HUDEP-2 (cell line): Measurements from ENCODE around the gene PCDHGB4.
"Not testable (repeated sequence)": the region's sequence is repeated elsewhere in the genome, so short reads cannot be mapped to it uniquely, and the experiment has no call there.

Experiments
- DNase-seq, 76 experiments: peaks; one replicate each; lab custom pipeline; 2025; ENCODE audit not compliant: unreplicated experiment in 76 of 76; lab: John Stamatoyannopoulos, UW

Gene PCDHGB4

GRCh38 chr5:141397756-141398551 is 10.5 kb downstream of the PCDHGB4 start, which contains the start of gene PCDHGB5:
Gene PCDHGB5 (plus strand): TSS chr5:141397947. CDS start chr5:141398128, 181 bp downstream.
- peak in 9 of 76 experiments; percentile 2 to 25 (median 11) for DNase-seq

DNA sequence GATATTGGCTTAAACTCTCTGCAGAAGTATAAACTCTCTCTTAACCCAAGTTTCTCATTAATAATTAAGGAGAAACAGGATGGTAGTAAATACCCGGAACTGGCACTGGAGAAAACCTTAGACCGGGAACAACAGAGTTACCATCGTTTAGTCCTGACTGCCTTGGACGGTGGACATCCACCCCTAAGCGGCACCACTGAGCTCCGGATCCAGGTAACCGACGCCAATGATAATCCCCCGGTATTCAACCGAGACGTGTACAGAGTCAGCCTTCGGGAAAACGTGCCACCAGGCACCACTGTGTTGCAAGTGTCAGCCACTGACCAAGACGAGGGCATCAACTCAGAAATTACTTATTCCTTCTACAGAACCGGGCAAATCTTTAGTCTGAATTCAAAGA is 11.1 kb downstream of the PCDHGB4 start:
- DNase-seq = no peak

GRCh38 chr5:141399555-141400258 is 12.2 kb downstream of the PCDHGB4 start:
- no peak for DNase-seq

GRCh38 chr5:141402553-141403243 is 15.2 kb downstream of the PCDHGB4 start, which contains the start of gene PCDHGA9:
Gene PCDHGA9 (plus strand): TSS chr5:141402778. CDS start chr5:141402953, 175 bp downstream.
- no peak for DNase-seq

DNA sequence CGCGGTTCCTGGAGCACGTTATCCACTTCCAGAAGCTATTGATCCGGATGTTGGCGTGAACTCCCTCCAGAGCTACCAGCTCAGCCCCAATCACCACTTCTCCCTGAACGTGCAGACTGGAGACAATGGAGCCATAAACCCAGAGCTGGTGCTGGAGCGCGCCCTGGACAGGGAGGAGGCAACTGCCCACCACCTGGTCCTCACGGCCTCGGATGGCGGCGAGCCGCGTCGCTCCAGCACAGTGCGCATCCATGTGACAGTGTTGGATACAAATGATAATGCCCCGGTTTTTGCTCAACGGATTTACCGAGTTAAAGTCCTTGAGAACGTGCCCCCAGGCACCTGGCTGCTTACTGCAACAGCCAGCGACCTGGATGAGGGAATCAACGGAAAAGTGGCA is 15.9 kb downstream of the PCDHGB4 start:
- DNase-seq = no peak

- peak in 10 of 76 experiments; percentile 3 to 22 (median 14) for DNase-seq
Measured at GRCh38 chr5:141407790-141408505, 20.4 kb downstream of the PCDHGB4 start, which contains the start of gene PCDHGB6. Gene PCDHGB6 (plus strand): TSS chr5:141408021. CDS start chr5:141408203, 182 bp downstream.

DNA sequence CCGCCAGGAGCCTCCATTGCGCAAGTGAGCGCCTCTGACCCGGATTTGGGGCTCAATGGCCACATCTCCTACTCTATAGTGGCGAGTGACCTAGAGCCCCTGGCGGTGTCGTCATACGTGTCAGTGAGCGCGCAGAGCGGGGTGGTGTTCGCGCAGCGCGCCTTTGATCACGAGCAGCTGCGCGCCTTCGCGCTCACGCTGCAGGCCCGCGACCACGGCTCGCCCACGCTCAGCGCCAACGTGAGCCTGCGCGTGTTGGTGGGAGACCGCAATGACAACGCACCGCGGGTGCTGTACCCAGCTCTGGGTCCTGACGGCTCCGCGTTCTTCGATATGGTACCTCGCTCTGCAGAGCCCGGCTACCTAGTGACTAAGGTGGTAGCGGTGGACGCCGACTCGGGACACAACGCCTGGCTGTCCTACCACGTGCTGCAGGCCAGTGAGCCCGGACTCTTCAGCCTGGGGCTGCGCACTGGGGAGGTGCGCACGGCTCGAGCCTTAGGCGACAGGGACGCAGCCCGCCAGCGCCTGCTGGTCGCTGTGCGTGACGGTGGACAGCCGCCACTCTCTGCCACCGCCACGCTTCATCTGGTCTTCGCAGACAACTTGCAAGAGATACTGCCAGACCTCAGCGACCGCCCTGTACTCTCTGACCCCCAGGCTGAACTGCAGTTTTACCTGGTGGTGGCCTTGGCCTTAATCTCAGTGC is 22.3 kb downstream of the PCDHGB4 start:
- DNase-seq = no peak

DNA sequence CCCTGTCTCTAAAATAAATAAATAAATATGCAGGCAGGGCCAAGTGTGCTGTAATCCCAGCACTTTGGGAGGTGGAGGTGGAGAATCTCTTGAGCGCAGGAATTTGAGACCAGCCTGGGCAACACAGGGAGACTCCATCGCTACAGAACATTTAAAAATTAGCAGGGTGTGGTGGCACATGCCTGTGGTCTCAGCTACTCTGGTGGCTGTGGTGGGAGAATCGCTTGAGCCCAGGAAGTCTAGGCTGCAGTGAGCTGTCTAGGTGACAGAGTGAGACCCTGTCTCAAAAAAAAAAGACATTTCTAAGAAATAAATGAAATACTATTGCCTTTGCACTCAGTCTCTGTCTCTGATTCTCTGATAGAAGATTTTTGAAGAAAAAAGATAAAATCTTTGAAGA is 24.1 kb downstream of the PCDHGB4 start:
- no peak for DNase-seq

DNA sequence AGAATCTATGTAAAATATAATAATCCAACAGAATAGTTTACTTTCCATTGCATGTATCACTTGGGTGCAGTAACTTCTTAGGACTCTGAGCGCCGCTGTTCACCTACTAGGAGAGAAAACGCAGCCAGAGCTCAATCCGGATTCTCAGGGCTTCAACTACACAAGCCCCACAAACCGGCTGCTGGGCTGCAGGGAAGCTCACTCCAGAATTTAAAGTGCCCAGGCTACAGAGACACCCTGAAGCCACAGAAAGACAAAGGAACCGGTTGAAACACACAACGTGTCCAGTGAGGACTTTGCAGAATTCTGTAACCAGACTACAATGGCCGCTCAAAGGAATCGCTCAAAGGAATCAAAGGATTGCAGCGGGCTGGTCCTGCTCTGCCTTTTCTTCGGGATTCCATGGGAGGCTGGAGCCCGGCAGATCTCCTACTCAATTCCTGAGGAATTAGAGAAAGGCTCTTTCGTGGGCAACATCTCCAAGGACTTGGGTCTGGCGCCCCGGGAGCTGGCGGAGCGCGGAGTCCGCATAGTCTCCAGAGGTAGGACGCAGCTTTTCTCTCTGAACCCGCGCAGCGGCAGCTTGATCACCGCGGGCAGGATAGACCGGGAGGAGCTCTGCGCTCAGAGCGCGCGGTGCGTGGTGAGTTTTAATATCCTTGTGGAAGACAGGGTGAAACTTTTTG is 25.5 kb downstream of the PCDHGB4 start, which contains the start of gene PCDHGA10:
Gene PCDHGA10 (plus strand): TSS at position 134 of the 686 bp plus-strand sequence. CDS start 189 bp downstream, at position 323.
- DNase-seq = peak in 54 of 76 experiments; percentile 1 to 67 (median 30)

DNA sequence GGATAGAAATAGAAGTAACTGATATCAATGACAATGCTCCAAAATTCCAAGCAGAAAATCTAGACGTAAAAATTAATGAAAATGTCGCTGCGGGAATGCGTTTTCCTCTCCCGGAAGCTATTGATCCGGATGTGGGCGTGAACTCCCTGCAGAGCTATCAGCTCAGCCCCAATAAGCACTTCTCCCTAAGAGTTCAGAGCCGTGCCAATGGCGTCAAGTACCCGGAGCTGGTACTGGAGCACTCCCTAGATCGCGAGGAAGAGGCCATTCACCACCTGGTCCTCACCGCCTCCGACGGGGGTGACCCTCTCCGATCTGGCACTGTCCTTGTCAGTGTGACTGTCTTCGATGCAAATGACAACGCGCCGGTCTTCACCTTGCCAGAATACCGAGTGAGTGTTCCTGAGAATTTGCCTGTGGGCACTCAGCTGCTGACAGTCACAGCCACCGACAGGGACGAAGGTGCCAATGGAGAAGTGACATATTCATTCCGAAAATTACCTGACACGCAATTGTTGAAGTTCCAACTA is 26.1 kb downstream of the PCDHGB4 start:
- peak in 1 of 76 experiments; percentile 6 for DNase-seq

DNA sequence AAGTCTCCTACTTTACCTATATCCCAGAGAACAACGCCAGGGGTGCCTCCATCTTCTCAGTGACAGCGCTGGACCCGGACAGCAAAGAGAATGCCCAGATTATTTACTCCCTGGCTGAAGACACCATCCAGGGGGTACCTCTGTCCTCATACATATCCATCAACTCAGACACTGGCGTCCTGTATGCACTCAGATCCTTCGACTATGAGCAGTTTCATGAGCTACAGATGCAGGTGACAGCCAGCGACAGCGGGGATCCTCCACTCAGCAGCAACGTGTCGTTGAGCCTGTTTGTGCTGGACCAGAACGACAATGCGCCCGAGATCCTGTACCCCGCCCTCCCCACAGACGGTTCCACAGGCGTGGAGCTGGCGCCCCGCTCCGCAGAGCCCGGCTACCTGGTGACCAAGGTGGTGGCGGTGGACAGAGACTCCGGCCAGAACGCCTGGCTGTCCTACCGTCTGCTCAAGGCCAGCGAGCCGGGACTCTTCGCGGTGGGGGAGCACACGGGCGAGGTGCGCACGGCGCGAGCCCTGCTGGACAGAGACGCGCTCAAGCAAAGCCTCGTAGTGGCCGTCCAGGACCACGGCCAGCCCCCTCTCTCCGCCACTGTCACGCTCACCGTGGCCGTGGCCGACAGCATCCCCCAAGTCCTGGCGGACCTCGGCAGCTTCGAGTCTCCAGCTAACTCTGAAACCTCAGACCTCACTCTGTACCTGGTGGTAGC is 27.2 kb downstream of the PCDHGB4 start:
- not testable (repeated sequence) for DNase-seq

- DNase-seq = not testable (repeated sequence)
Measured at GRCh38 chr5:141415275-141415618, 27.7 kb downstream of the PCDHGB4 start.

GRCh38 chr5:141417494-141418172 is 30.1 kb downstream of the PCDHGB4 start, which contains the start of gene PCDHGB7:
Gene PCDHGB7 (plus strand): TSS chr5:141417677. CDS start chr5:141417860, 183 bp downstream.
- peak in 37 of 76 experiments; percentile 1 to 63 (median 22) for DNase-seq

GRCh38 chr5:141419074-141419880 is 31.8 kb downstream of the PCDHGB4 start:
- no peak for DNase-seq

- DNase-seq = peak in 16 of 76 experiments; percentile 3 to 23 (median 14)
Measured at GRCh38 chr5:141420855-141421488, 33.5 kb downstream of the PCDHGB4 start, which contains the start of gene PCDHGA11. Gene PCDHGA11 (plus strand): TSS chr5:141421051. CDS start chr5:141421228, 177 bp downstream.

- no peak for DNase-seq
Measured at GRCh38 chr5:141421489-141421855, 34.0 kb downstream of the PCDHGB4 start.
